HepG2 (cell line): ENCODE measurements around the gene MLLT11. TPM values are rescaled to one million over a fixed set of nuclear protein-coding genes. Genes with fewer than 3 reads are reported as not detected.
A peak's percentile ranks its signal among the peaks of the same experiment; 100 is the strongest.

Experiments
- GTF2F1 ChIP-seq: fragments of 150-350 bp; IDR thresholded peaks from 2 replicates; pipeline ENCODE4 v1.6.1; 2014; ENCODE audit warnings: low read length
- HMG20B ChIP-seq: conservative IDR thresholded peaks from 2 replicates; pipeline ENCODE4 v1.6.1; 2016; ENCODE audit warnings: missing genetic modification reagents, missing compliant biosample characterization
- HMGA1 ChIP-seq: sonication (generic); formaldehyde crosslinking; conservative IDR thresholded peaks from 2 replicates; pipeline ENCODE4 v1.4.0; 2020; ENCODE audit warnings: missing genetic modification reagents
- KMT2A ChIP-seq: sonication (generic); formaldehyde crosslinking; IDR thresholded peaks from 2 replicates; pipeline ENCODE4 v1.4.0; 2020; ENCODE audit warnings: missing genetic modification reagents
- NR1H2 ChIP-seq: sonication (generic); formaldehyde crosslinking; IDR thresholded peaks from 2 replicates; pipeline ENCODE4 v1.8.1; 2022; ENCODE audit warnings: low read depth, missing genetic modification reagents, borderline replicate concordance
- PHF5A ChIP-seq: IDR thresholded peaks from one replicate; pipeline ENCODE4 v1.6.1; 2018; ENCODE audit warnings: low read depth, missing genetic modification reagents; ENCODE audit not compliant: unreplicated experiment
- SMYD3 ChIP-seq: sonication (generic); formaldehyde crosslinking; IDR thresholded peaks from 2 replicates; pipeline ENCODE4 v1.8.1; 2023; ENCODE audit warnings: mild to moderate bottlenecking, missing genetic modification reagents
- SP4 ChIP-seq: sonication (generic); formaldehyde crosslinking; IDR thresholded peaks from 2 replicates; pipeline ENCODE4 v1.8.1; 2023; ENCODE audit warnings: mild to moderate bottlenecking, missing genetic modification reagents
- SPEN ChIP-seq: sonication (generic); formaldehyde crosslinking; IDR thresholded peaks from 2 replicates; pipeline ENCODE4 v1.5.1; 2020; ENCODE audit warnings: low read depth, mild to moderate bottlenecking, missing genetic modification reagents
- SRF ChIP-seq: IDR thresholded peaks from 2 replicates; pipeline ENCODE4 v1.6.1; 2011; ENCODE audit warnings: mild to moderate bottlenecking, low read depth, low read length, moderate library complexity
- STAG1 ChIP-seq: sonication (generic); formaldehyde crosslinking; IDR thresholded peaks from 2 replicates; pipeline ENCODE4 v1.4.0; 2020; ENCODE audit warnings: missing genetic modification reagents
- TBX2 ChIP-seq: sonication (generic); formaldehyde crosslinking; IDR thresholded peaks from 2 replicates; pipeline ENCODE4 v1.5.0; 2020; ENCODE audit warnings: missing genetic modification reagents, mild to moderate bottlenecking, borderline replicate concordance
- ZBTB7A ChIP-seq: sonication (generic); formaldehyde crosslinking; IDR thresholded peaks from 2 replicates; pipeline ENCODE4 v1.8.0; 2022; ENCODE audit warnings: mild to moderate bottlenecking, missing genetic modification reagents
- ZC3H13 ChIP-seq: sonication (generic); formaldehyde crosslinking; IDR thresholded peaks from 2 replicates; pipeline ENCODE4 v1.8.1; 2023; ENCODE audit warnings: mild to moderate bottlenecking, missing genetic modification reagents, moderate library complexity
- ZFP36L2 ChIP-seq: sonication (generic); formaldehyde crosslinking; IDR thresholded peaks from 2 replicates; pipeline ENCODE4 v1.4.0; 2020; ENCODE audit warnings: missing genetic modification reagents
- ZFY ChIP-seq: sonication (generic); formaldehyde crosslinking; IDR thresholded peaks from 2 replicates; pipeline ENCODE4 v1.4.0; 2020; ENCODE audit warnings: missing genetic modification reagents
- ZNF251 ChIP-seq: sonication (generic); formaldehyde crosslinking; IDR thresholded peaks from 2 replicates; pipeline ENCODE4 v1.9.0; 2021; ENCODE audit warnings: mild to moderate bottlenecking, missing genetic modification reagents
- ZNF496 ChIP-seq: sonication (generic); formaldehyde crosslinking; IDR thresholded peaks from 2 replicates; pipeline ENCODE4 v1.8.1; 2023; ENCODE audit warnings: mild to moderate bottlenecking, moderate library complexity, missing genetic modification reagents; ENCODE audit not compliant: insufficient replicate concordance
- ZNF772 ChIP-seq: sonication (generic); formaldehyde crosslinking; IDR thresholded peaks from 2 replicates; pipeline ENCODE4 v1.5.0; 2020; ENCODE audit warnings: mild to moderate bottlenecking, missing genetic modification reagents
- ZNF780A ChIP-seq: sonication (generic); formaldehyde crosslinking; IDR thresholded peaks from 2 replicates; pipeline ENCODE4 v1.8.0; 2022; ENCODE audit warnings: mild to moderate bottlenecking, missing genetic modification reagents, moderate library complexity
- ZNF792 ChIP-seq: IDR thresholded peaks from 2 replicates; pipeline ENCODE4 v1.6.1; 2016
- polyA plus RNA-seq, 8 experiments: library from polyadenylated mRNA; depleted of rRNA in 3 of 8; stranded (reverse) in 7 of 8; unstranded in 1 of 8; fragments of >200 nt; fragmentation: Illumina TruSeq in 4 of 8; extraction: Trizol in 4 of 8; gene quantifications; 2 replicates each; pipeline versions ENCODE4 v1.2.1 to v1.2.3, GENCODE V29; 2011 to 2016; ENCODE audit warnings: low read depth in 4 of 8, missing spikeins in 1 of 8, mixed read lengths in 1 of 8; ENCODE audit not compliant: insufficient read depth in 1 of 8
- total RNA-seq, 5 experiments: library from RNA; depleted of rRNA; stranded (reverse); fragments of >200 nt; fragmentation: Illumina TruSeq; extraction: Trizol; gene quantifications; 2 replicates each; pipeline ENCODE4 v1.2.3, GENCODE V29; 2016; ENCODE audit warnings: low read depth in 1 of 5
- TF ChIP-seq, protein P1 (sequence below): sonication (generic); formaldehyde crosslinking; IDR thresholded peaks from one replicate; pipeline ENCODE4 v1.5.1; 2020; ENCODE audit warnings: mild to moderate bottlenecking, missing genetic modification reagents; ENCODE audit errors: not compliant biosample characterization
- TF ChIP-seq, protein P2 (sequence below): sonication (generic); formaldehyde crosslinking; IDR thresholded peaks from 2 replicates; pipeline ENCODE4 v1.4.0; 2020; ENCODE audit warnings: missing genetic modification reagents

The MLLT11 gene
- total and polyA plus RNA-seq, 2 of the 13 experiments (the other 11 are each of a cell fraction or from before 2014, with no cell fraction given): 0.21 to 0.22 TPM

DNA sequence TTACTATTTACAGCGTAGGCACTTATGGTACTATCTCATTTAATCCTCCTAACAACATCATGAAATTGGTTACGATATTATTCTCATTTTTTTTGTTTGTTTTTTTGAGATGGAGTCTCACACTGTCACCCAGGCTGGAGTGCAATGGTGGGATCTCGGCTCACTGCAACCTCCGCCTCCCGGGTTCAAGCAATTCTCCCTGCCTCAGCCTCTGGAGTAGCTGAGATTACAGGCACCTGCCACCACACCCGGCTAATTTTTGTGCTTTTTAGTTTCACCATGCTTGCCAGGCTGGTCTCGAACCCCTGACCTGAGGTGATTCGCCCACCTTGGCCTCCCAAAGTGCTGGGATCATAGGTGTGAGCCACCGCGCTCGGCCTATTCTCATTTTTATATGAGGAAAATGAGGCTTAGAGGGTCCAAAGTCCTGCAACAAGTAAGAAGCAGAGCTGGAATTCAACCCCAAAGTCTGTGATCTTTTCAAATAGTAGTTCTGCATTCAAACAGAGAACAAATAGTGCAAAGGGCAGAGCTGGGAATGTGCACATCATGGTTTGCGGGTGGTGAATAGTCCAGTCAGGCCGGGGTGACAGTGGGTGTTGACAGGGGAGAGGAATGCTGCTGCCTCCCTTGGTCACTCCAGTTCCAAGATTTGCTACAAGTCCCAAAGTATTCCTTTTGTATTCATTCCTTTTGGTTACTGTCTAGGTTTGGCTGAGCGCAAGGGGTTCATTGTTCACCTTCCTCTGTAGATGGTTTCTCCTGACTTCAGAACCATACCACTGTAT lies 47.3 kb upstream of the MLLT11 start (continued):
- TF ChIP-seq ZNF772 (CRISPR knock-in tag) (no peak), TBX2 (CRISPR knock-in tag) (peak; percentile 66; the same call in 1 of the 2 replicates), ZC3H13 (CRISPR knock-in tag) (no peak), ZNF780A (CRISPR knock-in tag) (no peak), ZBTB7A (CRISPR knock-in tag) (no peak), SRF (no peak), NR1H2 (no peak), SMYD3 (no peak), SPEN (CRISPR knock-in tag) (no peak), STAG1 (CRISPR knock-in tag) (no peak; the same call in 1 of the 2 replicates), ZNF792 (CRISPR knock-in tag) (peak; percentile 10; the same call in 1 of the 2 replicates), HMGA1 (CRISPR knock-in tag) (no peak), GTF2F1 (0 out of 2 replicates have a peak, but pooled peaks have one; percentile 15), SP4 (CRISPR knock-in tag) (no peak), ZNF496 (no peak), ZFP36L2 (CRISPR knock-in tag) (no peak), ZNF251 (no peak), ZFY (CRISPR knock-in tag) (peak; percentile 45; the same call in 1 of the 2 replicates), HMG20B (CRISPR knock-in tag) (no peak), PHF5A (CRISPR knock-in tag) (no peak), KMT2A (CRISPR knock-in tag) (peak; percentile 47; the same call in 1 of the 2 replicates)
- TF ChIP-seq, protein P1, sequence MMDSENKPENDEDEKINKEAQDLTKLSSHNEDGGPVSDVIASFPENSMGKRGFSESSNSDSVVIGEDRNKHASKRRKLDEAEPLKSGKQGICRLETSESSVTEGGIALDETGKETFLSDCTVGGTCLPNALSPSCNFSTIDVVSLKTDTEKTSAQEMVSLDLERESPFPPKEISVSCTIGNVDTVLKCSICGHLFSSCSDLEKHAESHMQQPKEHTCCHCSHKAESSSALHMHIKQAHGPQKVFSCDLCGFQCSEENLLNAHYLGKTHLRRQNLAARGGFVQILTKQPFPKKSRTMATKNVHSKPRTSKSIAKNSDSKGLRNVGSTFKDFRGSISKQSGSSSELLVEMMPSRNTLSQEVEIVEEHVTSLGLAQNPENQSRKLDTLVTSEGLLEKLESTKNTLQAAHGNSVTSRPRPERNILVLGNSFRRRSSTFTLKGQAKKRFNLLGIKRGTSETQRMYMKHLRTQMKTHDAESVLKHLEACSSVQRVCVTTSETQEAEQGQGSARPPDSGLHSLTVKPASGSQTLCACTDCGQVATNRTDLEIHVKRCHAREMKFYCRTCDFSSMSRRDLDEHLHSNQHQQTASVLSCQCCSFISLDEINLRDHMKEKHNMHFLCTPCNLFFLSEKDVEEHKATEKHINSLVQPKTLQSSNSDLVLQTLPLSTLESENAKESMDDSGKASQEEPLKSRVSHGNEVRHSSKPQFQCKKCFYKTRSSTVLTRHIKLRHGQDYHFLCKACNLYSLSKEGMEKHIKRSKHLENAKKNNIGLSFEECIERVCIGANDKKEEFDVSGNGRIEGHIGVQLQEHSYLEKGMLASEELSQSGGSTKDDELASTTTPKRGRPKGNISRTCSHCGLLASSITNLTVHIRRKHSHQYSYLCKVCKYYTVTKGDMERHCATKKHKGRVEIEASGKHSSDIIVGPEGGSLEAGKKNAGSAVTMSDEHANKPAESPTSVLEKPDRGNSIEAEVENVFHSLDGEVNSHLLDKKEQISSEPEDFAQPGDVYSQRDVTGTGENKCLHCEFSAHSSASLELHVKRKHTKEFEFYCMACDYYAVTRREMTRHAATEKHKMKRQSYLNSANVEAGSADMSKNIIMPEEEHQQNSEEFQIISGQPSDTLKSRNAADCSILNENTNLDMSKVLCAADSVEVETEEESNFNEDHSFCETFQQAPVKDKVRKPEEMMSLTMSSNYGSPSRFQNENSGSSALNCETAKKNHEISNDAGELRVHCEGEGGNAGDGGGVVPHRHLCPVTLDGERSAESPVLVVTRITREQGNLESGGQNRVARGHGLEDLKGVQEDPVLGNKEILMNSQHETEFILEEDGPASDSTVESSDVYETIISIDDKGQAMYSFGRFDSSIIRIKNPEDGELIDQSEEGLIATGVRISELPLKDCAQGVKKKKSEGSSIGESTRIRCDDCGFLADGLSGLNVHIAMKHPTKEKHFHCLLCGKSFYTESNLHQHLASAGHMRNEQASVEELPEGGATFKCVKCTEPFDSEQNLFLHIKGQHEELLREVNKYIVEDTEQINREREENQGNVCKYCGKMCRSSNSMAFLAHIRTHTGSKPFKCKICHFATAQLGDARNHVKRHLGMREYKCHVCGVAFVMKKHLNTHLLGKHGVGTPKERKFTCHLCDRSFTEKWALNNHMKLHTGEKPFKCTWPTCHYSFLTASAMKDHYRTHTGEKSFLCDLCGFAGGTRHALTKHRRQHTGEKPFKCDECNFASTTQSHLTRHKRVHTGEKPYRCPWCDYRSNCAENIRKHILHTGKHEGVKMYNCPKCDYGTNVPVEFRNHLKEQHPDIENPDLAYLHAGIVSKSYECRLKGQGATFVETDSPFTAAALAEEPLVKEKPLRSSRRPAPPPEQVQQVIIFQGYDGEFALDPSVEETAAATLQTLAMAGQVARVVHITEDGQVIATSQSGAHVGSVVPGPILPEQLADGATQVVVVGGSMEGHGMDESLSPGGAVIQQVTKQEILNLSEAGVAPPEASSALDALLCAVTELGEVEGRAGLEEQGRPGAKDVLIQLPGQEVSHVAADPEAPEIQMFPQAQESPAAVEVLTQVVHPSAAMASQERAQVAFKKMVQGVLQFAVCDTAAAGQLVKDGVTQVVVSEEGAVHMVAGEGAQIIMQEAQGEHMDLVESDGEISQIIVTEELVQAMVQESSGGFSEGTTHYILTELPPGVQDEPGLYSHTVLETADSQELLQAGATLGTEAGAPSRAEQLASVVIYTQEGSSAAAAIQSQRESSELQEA (CRISPR knock-in tag): no peak
- TF ChIP-seq, protein P2, sequence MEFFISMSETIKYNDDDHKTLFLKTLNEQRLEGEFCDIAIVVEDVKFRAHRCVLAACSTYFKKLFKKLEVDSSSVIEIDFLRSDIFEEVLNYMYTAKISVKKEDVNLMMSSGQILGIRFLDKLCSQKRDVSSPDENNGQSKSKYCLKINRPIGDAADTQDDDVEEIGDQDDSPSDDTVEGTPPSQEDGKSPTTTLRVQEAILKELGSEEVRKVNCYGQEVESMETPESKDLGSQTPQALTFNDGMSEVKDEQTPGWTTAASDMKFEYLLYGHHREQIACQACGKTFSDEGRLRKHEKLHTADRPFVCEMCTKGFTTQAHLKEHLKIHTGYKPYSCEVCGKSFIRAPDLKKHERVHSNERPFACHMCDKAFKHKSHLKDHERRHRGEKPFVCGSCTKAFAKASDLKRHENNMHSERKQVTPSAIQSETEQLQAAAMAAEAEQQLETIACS (CRISPR knock-in tag): no peak
